Inferior parietal cortex (tissue), 1 donor: ENCODE results near the gene SPOP.
A peak's percentile ranks its signal among the peaks of the same experiment; 100 is the strongest.

Experiments used
- DNase-seq: peaks from one replicate; pipeline ENCODE4 v3.0.0-alpha.2; 2016; ENCODE audit errors: extremely low spot score

SPOP gene

DNA sequence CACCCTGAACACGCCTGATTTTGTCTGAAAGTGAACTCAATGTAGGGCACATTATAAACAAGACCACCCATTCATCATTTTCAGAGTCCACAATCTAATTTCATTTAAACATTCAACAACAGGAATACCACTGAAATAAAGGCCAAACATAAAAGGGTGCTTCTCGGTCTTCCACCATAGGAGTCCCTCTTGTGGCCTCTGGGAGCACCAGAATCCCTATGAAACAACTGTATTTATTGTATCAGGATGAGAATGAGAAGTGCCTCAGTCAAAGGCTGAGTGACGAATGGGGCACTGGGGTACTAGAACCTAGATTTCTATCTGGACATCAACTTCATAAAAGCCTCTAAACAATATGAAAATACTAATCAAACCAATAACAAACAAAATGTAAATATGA, 61.8 kb downstream of the SPOP start:
- DNase-seq: peak; percentile 34

DNA sequence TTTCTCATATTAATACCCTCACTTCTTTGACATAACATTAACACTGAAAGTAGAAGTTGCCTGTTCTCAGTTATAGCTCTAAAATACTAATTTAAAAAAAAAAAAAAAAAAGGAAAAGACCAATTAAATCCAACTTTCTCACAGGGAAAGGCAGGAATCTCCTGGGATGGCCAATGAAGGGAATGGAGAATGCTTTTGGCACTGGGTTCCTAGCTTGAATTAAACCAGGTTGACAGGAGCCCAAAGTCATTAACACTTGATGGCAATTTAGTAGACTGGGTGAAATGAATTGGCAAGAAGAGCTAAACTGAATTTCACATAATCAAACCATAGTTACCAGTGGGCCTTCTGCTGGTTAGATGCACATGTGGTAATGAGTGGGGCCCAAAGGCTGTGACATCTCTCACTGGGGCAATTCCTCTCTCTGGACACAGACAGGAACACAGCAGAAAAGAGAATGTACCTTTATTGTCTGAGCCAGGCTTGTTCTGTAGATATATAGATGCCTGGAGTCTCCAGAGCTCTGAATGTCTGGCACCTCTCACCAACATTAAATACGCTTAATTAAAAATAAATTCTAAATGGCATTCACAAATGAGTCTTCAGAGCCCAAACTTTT, 64.6 kb downstream of the SPOP start:
- no peak for DNase-seq

- no peak for DNase-seq
These were observed 65.2 kb downstream of the SPOP start for GRCh38 chr17:49612726-49613125.

DNA sequence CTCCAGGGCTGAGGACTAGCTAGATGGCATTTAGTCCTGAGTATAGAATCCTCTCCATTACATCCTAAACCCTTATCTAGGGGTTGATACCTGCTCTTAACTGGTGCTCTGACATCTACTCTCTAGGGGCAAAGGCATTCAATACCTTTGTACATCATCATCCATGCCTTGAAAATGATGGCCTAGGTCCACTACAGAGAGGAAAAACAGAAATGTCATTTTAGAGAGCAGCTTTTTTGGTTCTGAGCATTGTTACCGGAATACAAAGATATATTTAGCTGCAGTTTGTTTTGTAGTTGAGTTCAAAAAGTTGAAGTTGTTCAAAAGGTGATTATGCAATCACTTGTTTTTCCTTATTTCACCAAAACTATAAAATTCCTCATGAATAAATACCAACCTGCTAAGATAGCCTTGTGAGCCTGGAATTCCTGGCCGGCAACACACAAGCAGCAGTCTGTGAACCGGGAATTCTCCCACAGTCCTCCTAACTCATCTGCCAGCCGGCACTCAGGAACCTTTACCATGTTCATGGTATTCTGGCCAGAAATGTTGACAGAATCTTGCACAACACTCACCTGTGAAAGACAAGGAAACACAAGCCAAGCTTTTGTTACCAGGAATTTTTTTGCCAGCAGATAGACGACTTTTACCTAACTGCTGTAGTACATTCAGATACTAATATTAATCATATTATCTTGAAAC, 66.9 kb downstream of the SPOP start:
- no peak for DNase-seq

DNA sequence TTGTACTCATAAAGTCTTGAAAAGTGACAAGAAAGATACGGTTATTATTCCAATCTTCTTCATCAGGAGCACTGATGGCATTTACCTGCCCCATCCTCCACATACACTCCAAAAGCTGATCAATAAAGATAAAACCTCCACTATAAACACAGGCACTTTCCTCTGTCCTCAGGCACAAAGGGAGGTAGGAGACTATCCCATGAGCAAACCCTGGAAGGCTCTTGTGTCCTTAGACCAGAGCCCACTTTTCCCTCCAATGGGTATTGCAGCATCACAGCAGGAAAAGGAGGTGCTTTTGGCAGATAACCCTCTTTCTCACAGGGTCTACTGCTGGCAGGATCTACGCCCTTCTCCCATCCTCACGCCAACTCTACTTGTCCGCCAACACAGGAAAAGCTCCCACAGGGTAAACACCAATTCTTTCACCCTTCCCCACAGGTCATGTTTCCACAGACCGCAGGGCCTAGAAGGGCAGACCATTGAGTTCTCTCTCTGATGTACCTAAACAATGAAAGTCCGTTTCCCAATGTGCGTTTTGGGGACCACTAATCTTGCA, 73.5 kb downstream of the SPOP start:
- DNase-seq: no peak

DNA sequence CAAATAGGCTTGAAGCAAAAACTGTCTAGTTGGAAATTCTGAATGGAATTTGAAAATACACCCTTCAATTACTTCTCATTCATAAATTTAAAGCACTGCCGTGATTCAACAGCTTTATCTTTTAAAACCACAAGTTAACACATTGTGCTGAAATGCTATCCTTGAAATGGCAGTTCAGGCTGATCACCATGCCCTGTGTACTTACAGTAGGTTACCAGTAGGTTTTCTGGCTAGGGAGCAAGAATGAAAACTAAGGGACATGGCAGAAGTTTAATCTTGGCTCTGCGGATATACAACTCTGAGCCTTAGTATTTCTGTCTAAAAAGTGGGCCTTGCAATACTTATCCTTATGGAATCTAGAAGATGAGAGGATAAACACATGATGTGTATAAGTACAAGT, 74.2 kb downstream of the SPOP start:
- DNase-seq: no peak

DNA sequence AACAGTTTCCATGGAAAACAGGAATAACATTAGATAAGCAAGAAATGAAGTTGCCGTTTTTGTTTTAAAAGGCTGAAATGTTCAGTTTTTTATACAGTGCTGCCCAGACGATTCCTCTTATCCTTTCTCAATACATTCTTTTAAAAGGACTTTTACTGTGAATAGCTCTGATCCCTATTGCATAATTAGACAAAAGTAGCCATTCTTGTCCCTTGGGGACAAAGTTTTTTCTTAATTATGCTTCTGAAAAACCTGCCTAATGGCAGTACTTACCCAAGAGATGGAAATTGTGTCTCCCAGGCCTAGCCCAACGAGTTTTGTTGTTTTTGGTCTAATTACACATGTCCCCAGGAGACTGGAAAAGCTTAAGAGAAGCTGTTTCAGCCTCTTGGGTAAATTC, 74.7 kb downstream of the SPOP start:
- DNase-seq: no peak

DNA sequence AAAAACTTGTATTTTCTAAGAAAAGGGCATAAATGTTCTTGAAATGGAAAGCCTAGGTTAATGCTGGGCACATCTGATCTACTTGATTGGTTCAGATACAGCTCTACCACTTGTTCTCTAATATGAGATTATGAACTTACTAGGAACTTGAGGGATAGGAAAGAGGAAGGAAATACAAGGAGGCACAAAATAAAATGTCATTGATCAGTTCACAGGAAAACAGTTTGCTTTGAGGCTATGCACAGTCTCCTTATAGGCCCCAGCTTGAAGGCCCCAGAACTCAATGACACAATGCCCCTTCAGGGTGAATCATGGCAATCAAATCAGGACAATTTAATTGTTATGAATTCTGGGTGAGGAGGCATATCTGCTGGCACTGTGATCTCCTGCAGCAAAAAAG, 75.1 kb downstream of the SPOP start:
- DNase-seq: no peak

GRCh38 chr17:49600949-49601348, 76.9 kb downstream of the SPOP start:
- DNase-seq: no peak

DNA sequence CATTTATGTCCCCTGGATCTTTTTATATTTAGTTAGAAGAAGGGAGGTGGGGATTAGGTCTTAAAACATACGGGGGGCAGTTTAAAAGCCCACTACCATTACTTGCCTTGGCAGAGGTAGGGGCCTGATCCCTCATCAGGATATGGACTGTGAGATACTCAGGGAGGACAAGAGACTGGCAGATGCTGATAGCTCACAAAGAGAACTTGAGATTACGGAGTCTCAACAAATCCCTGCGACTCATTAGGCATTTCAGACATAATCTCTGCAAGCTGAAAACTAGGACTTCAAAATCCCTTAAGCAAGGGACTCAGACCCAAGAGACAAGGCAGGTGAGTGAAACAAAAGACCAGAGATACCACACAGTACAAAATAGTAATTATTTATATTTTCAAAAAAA, 79.0 kb downstream of the SPOP start:
- no peak for DNase-seq

GRCh38 chr17:49597928-49598655, 79.8 kb downstream of the SPOP start:
- peak; percentile 47 for DNase-seq

- no peak for DNase-seq
These were observed 80.5 kb downstream of the SPOP start for GRCh38 chr17:49597436-49597835.

DNA sequence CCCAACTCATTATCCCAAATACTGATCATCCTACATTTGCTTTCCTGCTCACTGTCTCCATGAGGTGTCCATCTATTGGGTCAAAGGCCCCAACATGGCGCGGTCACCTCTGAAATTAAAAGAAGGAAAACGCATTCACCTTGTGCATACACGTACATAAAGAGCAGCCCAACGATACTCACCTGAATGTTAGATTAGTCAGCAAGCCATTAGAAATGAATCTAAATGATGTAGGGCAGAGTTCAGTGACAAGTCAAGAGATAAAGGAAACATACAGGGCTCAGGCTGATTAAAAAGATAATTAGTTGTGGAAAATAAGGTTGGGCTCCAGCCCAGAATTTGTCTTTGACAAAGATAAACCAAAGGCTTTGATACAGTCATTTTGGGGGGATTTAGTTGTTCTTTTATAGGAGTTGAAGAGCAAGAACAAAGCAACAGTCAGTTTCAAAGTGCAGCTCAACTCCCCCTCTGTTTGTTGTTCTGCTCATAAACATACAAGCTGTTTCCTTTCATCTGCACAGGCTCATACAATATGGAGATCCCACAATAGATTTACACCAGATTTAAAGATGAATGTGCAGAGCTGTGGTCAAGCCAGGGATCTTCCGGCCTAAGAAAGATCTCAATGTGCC, 81.2 kb downstream of the SPOP start:
- DNase-seq: no peak

GRCh38 chr17:49595980-49596379, 81.9 kb downstream of the SPOP start:
- DNase-seq: no peak

GRCh38 chr17:49595328-49595727, 82.6 kb downstream of the SPOP start:
- DNase-seq: no peak

DNA sequence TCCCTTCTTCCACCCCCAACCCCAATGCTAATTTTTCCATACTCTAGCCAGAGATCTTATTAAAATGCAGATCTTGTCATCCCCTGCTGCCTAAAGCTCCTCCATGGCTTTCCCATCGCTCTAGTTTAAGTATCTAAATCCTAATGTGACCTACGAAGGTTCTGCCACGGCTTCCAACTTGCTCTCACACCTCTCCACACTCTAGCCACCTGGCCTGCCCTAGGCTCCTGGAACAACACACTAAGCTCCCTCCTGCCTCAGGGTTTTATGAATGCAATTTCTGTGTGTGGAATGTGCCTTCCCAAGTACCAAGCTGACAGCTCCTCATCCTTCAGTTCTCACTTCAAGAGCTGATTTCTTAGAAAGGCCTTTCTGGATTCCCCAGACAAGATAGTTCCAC, 85.6 kb downstream of the SPOP start:
- DNase-seq: no peak

GRCh38 chr17:49590874-49591273, 87.0 kb downstream of the SPOP start:
- no peak for DNase-seq

GRCh38 chr17:49589577-49589927, 88.3 kb downstream of the SPOP start:
- DNase-seq: no peak

DNA sequence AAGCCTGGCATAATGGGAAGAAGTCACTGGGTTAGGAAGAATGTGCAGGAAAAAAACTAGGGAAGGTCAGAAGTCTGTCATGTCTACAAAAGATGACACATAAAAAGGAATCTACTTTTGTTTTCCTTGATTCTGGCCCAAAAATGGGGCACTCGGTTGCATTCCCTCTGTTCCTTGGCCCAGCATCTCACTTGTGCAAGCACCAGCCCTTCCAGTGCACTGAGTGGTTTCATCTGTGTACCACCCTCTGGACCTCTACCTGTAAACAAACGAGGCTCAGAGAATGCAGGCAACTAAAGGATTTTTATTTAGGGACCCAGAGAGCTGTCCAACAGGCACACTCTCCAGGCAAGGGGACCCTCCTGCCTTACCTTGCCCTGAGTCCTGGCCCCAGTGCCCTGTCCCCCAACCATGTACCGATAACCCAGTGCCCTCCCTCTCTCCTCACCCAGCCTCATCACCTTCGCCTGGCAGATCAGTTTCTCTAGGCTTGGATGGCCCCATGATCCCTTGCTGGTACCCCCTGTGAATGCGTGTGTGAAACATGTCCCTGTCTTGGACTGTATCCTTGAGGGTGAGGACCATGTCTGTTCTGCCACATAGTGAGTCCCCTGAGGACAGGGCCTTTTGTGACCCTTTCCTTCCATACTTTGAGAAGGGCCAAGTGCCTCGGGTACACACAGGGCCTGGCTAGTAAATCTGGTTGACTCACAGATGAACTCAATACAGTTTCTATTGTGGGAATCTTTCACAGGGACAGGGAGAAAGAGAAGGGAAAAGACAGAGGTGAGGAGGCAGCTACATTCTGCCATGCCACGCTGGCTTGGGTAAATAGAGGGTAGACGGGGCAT, 88.9 kb downstream of the SPOP start:
- DNase-seq: no peak

- no peak for DNase-seq
These were observed 89.6 kb downstream of the SPOP start for GRCh38 chr17:49588312-49588711.

DNA sequence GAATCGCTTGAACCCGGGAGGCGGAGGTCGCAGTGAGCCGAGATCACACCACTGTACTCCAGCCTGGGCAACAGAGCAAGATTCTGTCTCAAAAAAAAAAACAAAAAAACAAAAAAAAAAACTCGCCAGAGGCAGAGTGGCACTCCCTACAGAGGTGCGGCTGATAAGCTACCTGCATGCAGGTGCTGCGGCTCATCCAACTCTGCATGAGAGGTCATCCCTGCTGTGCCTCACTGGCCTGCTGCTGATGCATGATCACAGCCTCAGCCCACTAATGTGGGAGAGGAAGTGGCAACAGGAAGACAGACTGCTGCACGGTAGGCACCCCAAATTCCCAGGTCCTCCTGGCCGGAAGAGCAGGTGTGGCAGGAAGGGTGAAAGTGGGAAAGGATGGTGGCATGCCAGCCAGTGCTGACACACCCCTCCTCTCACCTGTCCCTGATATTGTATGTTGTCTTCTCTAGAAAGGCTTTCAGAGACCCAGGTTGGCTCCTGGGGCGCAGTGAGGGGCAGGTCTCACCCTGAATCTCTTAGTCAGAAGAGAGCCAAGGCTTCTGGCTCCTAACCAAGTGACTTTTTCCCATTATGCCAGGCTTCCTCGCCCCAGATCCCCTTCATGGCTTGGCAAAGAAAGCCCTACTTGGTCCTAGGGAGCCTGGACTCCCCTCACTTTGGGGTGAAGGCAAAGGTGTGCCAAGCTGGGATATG, 90.4 kb downstream of the SPOP start:
- no peak for DNase-seq
